ENCODE results near the gene ZBTB42.
"Not testable (repeated sequence)": the region's sequence is repeated elsewhere in the genome, so short reads cannot be mapped to it uniquely, and the experiment has no call there.

The ZBTB42 gene

GRCh38 chr14:104805941-104806624, 5.2 kb downstream of the ZBTB42 start:
- Mint-ChIP-seq H3K4me3 (no peak overlapping the region), H3K27ac (no peak overlapping the region), H3K9me3 (peaks cover 5% of the 10 kb centered on the region), H3K4me1 (peaks cover 16% of the 10 kb centered on the region), H3K27me3 (ENCODE audit: low read depth, poor library complexity) (peaks cover 34% of the 10 kb centered on the region), H3K36me3 (ENCODE audit: low read depth) (no peaks in the 10 kb centered on the region)
- DNase-seq, result no peak
- TF ChIP-seq CTCF (IDR thresholded peaks at IDR 0.05), result no peak

- Mint-ChIP-seq H3K4me1 (peaks cover 9% of the 10 kb centered on the region), H3K27me3 (ENCODE audit: low read depth, poor library complexity) (peaks cover 29% of the 10 kb centered on the region), H3K9me3 (peaks cover 5% of the 10 kb centered on the region), H3K36me3 (ENCODE audit: low read depth) (no peaks in the 10 kb centered on the region), H3K4me3 (no peak overlapping the region), H3K27ac (no peak overlapping the region)
- TF ChIP-seq CTCF (IDR thresholded peaks at IDR 0.05), result no peak
- no peak for DNase-seq
Measured at GRCh38 chr14:104806625-104807465, 5.9 kb downstream of the ZBTB42 start.

- no peak overlapping the region for H3K27ac Mint-ChIP-seq
- no peak for TF ChIP-seq CTCF (IDR thresholded peaks at IDR 0.05)
- no peak overlapping the region for H3K4me3 Mint-ChIP-seq
- H3K36me3 Mint-ChIP-seq (ENCODE audit: low read depth), result no peaks in the 10 kb centered on the region
- DNase-seq, result no peak
- peaks cover 5% of the 10 kb centered on the region for H3K9me3 Mint-ChIP-seq
- H3K27me3 Mint-ChIP-seq (ENCODE audit: low read depth, poor library complexity), result peaks cover 22% of the 10 kb centered on the region
- H3K4me1 Mint-ChIP-seq, result peaks cover 11% of the 10 kb centered on the region
Measured at GRCh38 chr14:104808456-104808855, 7.6 kb downstream of the ZBTB42 start.

GRCh38 chr14:104810316-104810715, 9.4 kb downstream of the ZBTB42 start:
- no peaks in the 10 kb centered on the region for H3K36me3 Mint-ChIP-seq (ENCODE audit: low read depth)
- TF ChIP-seq CTCF (IDR thresholded peaks at IDR 0.05), result no peak
- H3K4me3 Mint-ChIP-seq, result no peak overlapping the region
- H3K27ac Mint-ChIP-seq, result no peak overlapping the region
- H3K9me3 Mint-ChIP-seq, result peaks cover 5% of the 10 kb centered on the region
- peaks cover 14% of the 10 kb centered on the region for H3K4me1 Mint-ChIP-seq
- no peak for DNase-seq
- H3K27me3 Mint-ChIP-seq (ENCODE audit: low read depth, poor library complexity), result peaks cover 17% of the 10 kb centered on the region

GRCh38 chr14:104813286-104813685, 12.4 kb downstream of the ZBTB42 start:
- TF ChIP-seq CTCF (IDR thresholded peaks at IDR 0.05), result no peak
- peaks cover 20% of the 10 kb centered on the region for H3K4me1 Mint-ChIP-seq

GRCh38 chr14:104814701-104815100, 13.8 kb downstream of the ZBTB42 start:
- Mint-ChIP-seq H3K4me1 (peaks cover 20% of the 10 kb centered on the region), H3K27me3 (ENCODE audit: low read depth, poor library complexity) (peaks cover 14% of the 10 kb centered on the region), H3K4me3 (peak overlapping the region; percentile 90), H3K36me3 (ENCODE audit: low read depth) (peaks cover 11% of the 10 kb centered on the region)
- not testable (repeated sequence) for H3K9me3 Mint-ChIP-seq, H3K27ac Mint-ChIP-seq, DNase-seq

More at GRCh38 chr14:104813286-104813685, 12.4 kb downstream of the ZBTB42 start:
- no peak for DNase-seq
- Mint-ChIP-seq H3K27ac (no peak overlapping the region), H3K9me3 (no peaks in the 10 kb centered on the region), H3K36me3 (ENCODE audit: low read depth) (peaks cover 8% of the 10 kb centered on the region), H3K4me3 (no peak overlapping the region), H3K27me3 (ENCODE audit: low read depth, poor library complexity) (peaks cover 14% of the 10 kb centered on the region)
